HG03045 (cell line): ENCODE results near the gene NAT10.
"Not testable (repeated sequence)": the region's sequence is repeated elsewhere in the genome, so short reads cannot be mapped to it uniquely, and the experiment has no call there.

Experiments used
- ATAC-seq: cut with Tn5 transposase; IDR thresholded peaks from one replicate; pipeline ENCODE4 v1.9.1; 2021; ENCODE audit warnings: mild to moderate bottlenecking, moderate library complexity; ENCODE audit not compliant: unreplicated experiment

NAT10 gene

DNA sequence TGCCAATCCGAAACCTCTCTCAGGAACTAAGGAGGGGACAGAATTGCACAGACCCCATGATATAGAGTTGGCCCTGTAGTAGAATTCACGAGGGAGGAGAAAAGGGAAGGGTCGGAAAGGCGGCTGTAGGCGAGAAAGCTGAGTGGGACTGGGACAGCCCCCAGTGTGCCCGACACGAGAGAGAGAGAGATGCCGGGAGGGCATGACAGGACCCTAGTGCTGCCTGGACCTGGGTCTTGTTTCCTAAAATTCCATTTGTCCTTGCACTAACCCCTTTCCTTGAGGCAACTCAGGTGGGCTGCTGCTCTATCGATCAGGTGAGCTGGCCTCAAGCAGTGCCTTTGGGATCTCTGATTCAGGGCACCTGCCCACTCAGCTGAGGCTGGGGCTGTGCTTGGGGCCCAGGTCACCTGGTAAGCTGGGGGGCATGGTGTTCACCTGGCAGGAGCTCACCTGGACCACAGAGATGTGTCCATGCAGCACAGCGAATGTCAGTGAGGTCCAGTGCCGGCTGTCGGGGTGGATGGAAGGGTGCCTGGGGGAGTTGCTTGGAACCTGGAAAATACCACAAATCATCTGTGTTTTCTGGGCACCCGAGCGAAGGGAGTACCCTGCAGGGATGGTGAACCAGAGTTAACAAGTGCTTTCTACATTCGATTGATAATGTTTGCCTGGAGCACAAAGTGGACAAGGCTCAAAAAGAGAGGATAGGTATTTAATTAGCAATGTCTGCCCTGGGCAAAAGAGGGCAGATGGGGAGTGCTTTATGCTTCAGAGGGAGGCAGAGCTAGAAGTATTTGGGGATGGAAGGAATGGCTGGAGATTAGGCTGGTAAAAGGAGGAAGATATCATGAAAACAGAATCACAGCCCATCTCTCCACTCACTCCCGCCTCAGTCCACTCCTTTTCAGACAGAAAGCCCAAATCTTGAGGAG is 61.6 kb downstream of the NAT10 start:
- no peak for ATAC-seq

DNA sequence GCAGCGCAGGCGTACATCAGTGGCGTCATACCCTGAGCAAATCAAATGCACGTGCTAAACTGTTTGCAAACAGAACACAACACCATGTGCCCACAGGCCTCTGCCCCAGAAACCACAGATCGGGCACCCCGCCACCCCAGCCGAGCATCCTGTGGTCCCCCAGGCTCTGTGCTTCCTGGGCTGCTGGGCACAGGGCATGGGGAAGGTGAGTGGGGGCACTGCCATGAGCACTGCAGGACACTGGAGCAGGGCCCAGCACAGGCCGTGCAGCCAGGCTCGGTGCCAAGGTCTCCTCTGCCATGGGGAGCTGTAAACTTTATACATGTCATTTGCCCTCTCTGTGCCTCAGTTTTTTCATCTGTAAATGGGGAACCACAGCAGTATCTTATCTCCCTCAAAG is 62.5 kb downstream of the NAT10 start:
- ATAC-seq = no peak

DNA sequence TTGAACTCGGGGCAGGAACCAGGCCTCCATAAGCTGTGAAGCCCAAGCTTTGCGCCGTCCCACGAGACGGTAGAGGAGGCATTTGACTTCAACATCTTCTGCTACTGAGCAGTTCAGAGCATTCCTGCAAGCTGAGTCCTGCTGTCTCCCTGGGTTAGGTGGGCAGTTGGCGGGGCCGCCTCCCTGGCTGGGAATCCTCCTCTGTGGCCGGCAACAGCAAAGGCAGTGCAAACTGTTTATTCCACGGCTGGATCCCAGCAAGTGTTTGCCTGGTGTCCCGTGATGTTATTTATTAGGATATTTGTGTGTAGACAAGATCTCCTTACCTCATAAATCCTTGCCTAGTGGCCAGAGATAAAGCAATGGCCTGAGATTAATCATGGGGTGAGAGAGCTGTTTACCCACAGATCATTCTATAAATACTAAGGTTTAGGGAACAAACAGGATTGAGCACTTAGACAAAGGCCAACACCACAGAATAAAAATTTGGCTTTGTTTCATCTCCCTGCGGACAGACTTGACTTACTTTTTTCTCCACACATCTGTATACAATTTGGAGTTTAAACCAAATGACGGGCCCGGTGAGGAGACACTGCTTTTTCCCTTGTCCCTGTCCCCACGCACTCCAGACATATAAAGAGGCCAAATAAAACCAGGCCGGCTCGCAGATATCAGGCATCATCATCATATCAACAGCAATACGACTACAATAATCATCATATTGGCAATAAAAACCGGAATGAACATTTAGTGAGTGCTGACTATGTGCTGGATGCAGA is 63.4 kb downstream of the NAT10 start:
- no peak for ATAC-seq

GRCh38 chr11:34169686-34170085 is 64.3 kb downstream of the NAT10 start:
- no peak for ATAC-seq

GRCh38 chr11:34173050-34173449 is 67.6 kb downstream of the NAT10 start:
- no peak for ATAC-seq

DNA sequence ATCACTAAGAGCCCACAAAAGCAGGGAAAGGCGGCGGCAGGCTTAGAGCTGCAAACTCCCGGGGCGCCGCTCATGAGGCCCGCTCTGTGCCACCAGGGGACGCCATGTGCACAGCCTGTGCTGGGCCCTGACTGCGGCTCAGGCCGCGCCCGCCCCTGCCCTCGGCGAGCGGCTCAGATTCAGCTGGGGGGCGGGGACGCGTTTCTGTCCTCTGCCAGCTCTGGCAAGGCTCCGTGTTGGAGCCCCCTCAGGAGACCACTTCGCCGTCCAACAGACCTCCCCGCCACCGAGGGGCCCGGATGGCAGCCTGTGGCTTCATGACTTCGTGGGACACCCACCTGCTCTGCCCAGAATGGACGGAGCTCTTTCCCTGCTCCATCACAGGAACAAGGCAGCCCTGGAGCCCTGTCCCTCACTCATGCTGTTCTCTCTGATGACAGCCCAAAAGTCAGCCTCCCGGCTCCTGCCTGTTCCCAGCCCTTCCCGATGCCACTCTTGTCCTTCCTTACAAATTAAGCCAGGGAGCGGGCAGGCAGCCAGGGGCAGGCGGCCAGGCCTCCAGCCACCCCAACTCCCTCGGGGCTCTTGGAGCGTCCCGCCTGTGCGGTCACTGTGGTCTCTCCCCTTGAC is 69.1 kb downstream of the NAT10 start:
- ATAC-seq = peak; percentile 79

GRCh38 chr11:34175284-34176019 is 70.0 kb downstream of the NAT10 start:
- no peak for ATAC-seq

DNA sequence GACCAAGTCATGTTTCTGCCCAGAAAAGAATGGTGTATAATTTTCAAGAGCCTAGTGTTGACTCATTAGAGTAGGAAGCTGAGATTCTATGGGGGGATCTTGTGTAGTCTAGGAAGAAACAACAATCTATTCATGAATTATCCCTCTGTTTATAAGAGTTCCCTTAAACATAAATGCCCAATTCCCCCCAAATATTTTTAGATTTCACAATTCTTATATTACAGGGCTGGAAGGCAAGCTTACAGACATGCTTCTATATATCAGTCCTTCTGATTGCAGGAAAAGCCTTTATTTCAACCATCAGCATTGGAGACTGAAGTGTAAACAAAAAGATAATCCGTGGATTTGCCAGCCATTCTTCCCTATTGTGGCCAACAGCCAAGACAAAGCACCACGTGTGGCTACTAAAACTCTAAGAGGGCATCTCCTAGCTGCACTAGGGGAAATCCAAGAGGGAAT is 71.4 kb downstream of the NAT10 start:
- no peak for ATAC-seq

DNA sequence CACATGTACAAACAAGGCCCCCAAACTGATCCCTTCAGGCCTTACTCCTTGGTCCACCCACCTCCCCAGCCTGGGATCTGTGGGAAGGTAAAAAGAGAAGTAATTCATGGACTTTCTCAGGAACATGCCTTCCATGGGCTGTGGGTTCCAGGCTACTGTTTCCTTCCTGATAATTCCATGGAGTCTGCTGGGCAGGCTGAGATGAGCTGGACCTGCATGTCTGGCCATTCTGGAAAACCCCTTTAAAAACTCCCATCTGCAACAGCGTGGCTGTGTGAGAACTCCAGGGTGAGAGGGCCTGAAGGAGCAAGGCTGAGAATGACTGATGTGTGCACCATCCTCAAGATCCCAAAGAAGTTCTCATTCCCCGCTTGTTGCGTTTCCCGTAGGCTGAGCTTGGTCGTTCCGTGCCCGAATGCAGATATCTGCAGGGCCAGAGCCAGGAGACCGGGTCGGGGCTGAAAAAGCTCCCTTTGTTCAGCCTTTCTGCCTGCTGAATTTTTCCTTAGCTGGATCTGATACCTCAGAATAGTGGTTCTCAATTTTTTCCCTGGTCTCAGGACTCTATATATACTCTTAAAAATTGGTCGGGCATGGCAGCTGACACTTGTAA is 72.9 kb downstream of the NAT10 start:
- no peak for ATAC-seq

- ATAC-seq = no peak
Measured at GRCh38 chr11:34179026-34179675, 73.7 kb downstream of the NAT10 start.

GRCh38 chr11:34180040-34180813 is 74.8 kb downstream of the NAT10 start:
- ATAC-seq = no peak

GRCh38 chr11:34180814-34181165 is 75.4 kb downstream of the NAT10 start:
- ATAC-seq = not testable (repeated sequence)

- no peak for ATAC-seq
Measured at GRCh38 chr11:34181251-34181650, 75.8 kb downstream of the NAT10 start.

DNA sequence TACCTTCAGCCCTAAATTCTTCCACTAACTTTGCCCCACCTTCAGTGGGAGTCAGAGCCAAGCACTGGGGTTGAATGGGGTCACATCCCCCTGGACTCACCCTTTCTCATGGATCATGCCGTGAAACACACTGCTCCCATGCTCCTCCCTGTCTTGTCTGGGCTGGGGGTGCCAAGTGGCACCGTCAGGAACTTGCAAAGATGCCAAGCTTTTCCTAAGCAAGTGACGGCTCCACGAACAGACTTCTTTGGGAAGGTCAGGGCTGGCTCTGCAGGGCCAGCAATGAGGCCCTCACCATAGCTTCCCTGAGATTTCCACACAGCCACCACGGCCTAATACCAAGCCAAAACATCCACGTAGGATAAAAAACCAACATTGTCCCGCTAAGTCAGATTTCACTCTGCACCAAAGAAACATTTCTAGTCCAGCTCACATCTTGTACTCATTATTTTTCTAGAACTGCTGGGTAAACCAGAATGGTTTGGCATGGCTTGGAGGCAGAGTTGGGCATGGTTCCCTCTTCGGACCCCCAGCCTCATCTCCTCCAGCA is 76.5 kb downstream of the NAT10 start:
- ATAC-seq = no peak

- ATAC-seq = no peak
Measured at GRCh38 chr11:34182425-34182824, 77.0 kb downstream of the NAT10 start.

GRCh38 chr11:34182921-34183685 is 77.7 kb downstream of the NAT10 start:
- ATAC-seq = no peak

DNA sequence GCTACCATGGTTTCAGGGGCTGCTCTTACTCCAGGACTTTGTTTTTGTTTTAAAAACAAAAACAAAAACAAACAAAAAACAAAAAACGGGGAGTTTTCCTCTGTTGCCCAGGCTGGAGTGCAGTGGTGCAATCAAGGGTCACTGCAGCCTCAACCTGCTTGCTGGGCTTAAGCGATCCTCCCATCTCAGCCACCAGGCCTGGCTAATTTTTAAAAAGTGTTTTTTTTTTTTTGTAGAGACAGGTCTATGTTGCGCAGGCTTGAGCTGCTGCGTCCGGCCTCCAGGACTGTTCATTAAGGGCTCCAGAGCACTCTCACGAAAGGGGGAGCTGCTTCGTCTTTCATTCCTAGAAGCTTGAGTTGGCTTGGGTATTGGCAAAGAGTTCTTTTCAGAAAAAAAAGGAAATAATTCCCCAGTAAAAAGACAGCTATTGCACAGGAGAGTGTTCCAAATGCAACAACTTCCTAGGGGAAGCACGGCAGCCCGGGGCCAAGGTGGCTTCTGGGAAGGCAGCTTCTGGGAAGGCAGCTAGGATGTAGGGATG is 78.5 kb downstream of the NAT10 start:
- no peak for ATAC-seq

DNA sequence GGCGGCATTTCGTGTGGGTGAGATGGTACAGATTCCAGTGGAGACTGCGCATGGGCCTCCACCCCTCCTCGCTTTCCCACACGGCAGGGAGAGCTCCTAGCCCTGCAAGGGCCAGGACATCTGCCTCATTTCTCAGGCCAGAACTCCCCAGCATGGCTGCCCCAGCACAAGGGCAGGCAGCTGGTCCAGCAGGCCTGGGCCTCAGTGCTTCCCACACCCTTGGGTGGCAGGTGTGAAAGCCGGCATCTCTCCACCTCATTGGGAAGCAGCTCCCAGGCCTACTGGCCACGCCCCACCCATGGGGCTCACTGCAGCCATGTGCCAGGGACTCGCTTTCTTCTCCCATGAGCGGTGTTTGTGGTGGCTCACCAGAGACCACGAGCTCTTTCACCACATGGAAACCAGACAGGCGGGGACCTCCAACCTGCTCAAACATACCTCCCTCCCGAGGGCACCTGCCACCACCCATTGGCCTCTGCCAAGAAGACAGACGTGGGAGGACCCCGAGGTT is 79.1 kb downstream of the NAT10 start:
- no peak for ATAC-seq
